Measurements from ENCODE around the gene CYP3A4. TPM values are rescaled to one million over a fixed set of nuclear protein-coding genes. Genes with fewer than 3 reads are reported as not detected.

CYP3A4 gene
- polyA plus RNA-seq, 1 of the 3 experiments (the other 2 are of a cell fraction), result not detected

DNA sequence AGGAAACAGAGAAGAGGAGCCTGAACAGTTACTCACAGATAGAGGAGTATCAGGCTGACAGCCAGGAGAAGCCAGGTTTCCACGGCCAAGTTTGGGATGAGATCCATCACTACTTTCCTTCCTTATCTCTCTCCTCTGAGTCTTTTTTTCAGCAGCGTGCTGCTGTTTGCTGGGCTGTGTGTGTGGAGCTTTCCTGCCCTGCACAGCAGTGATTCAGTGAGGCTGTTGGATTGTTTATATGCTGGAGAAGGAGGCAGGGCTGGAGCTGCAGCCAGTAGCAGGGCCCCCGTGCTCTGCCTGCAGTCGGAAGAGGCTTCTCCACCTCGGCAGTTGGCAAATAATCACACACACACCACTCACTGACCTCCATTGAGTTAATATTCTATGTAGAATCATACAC, 49.0 kb downstream of the CYP3A4 start, which contains the start of gene CYP3A7:
TSS of gene CYP3A7 (minus strand) at position 210 of the 400 bp plus-strand sequence. CDS start at position 107, 103 bp downstream.
- no peaks in the 10 kb centered on the region for H3K9me3 ChIP-seq
- TF ChIP-seq FOXM1 (IDR thresholded peaks at IDR 0.05; ENCODE audit: low read depth) (no peak), CHD2 (IDR thresholded peaks at IDR 0.05; ENCODE audit: low read length, partially characterized antibody) (no peak), POLR2AphosphoS5 (IDR thresholded peaks at IDR 0.05; ENCODE audit: low read depth, low read length) (no peak), MXI1 (IDR thresholded peaks at IDR 0.05; ENCODE audit: low read depth, low read length) (no peak), NRF1 (IDR thresholded peaks at IDR 0.05; ENCODE audit: low read depth, low read length) (no peak), ELF1 (IDR thresholded peaks at IDR 0.05) (no peak)
- TF ChIP-seq, protein P1, sequence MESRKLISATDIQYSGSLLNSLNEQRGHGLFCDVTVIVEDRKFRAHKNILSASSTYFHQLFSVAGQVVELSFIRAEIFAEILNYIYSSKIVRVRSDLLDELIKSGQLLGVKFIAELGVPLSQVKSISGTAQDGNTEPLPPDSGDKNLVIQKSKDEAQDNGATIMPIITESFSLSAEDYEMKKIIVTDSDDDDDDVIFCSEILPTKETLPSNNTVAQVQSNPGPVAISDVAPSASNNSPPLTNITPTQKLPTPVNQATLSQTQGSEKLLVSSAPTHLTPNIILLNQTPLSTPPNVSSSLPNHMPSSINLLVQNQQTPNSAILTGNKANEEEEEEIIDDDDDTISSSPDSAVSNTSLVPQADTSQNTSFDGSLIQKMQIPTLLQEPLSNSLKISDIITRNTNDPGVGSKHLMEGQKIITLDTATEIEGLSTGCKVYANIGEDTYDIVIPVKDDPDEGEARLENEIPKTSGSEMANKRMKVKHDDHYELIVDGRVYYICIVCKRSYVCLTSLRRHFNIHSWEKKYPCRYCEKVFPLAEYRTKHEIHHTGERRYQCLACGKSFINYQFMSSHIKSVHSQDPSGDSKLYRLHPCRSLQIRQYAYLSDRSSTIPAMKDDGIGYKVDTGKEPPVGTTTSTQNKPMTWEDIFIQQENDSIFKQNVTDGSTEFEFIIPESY (IDR thresholded peaks at IDR 0.05; ENCODE audit: borderline replicate concordance, low read depth), result no peak
- TF ChIP-seq, protein P2, sequence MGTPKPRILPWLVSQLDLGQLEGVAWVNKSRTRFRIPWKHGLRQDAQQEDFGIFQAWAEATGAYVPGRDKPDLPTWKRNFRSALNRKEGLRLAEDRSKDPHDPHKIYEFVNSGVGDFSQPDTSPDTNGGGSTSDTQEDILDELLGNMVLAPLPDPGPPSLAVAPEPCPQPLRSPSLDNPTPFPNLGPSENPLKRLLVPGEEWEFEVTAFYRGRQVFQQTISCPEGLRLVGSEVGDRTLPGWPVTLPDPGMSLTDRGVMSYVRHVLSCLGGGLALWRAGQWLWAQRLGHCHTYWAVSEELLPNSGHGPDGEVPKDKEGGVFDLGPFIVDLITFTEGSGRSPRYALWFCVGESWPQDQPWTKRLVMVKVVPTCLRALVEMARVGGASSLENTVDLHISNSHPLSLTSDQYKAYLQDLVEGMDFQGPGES (IDR thresholded peaks at IDR 0.05; ENCODE audit: low read depth, low read length), result no peak
- DNase-seq, result no peak
- H2AFZ ChIP-seq (ENCODE audit: low read depth), result no peak within 1 kb of the TSS
- peaks cover 0 to 9% of the 10 kb centered on the region in 2 experiments; a peak in 1 of 4 replicates for H3K4me1 ChIP-seq (ENCODE audit: control insufficient read depth in 1 of 2, insufficient read depth in 2 of 2, low read depth in 1 of 2, low read length in 1 of 2)
- no peaks in the 10 kb centered on the region for H3K9me2 ChIP-seq
- POLR2A ChIA-PET, result no interaction called here
- no peak within 1 kb of the TSS for H3K4me3 ChIP-seq (ENCODE audit: low read depth in 2 of 2, low read length in 1 of 2)
- 2% methylated on average over 5 of the region's 5 CpGs for WGBS (ENCODE audit: low lambda C conversion rate)
- no peaks in the 10 kb centered on the region for H3F3A ChIP-seq (replicated peaks; ENCODE audit: insufficient read depth)
- H3K4me2 ChIP-seq, result no peak within 1 kb of the TSS
- CTCF ChIA-PET, result no interaction called here
- no peaks in the 10 kb centered on the region for H4K20me1 ChIP-seq (ENCODE audit: insufficient read depth)
- H3K9ac ChIP-seq, result no peak within 1 kb of the TSS
- no peak within 1 kb of the TSS for H3K27ac ChIP-seq (ENCODE audit: low read depth in 2 of 2, low read length in 1 of 2)
- no peaks in the 10 kb centered on the region for H3K36me3 ChIP-seq (replicated peaks in 1 of 2; ENCODE audit: control insufficient read depth in 1 of 2, insufficient read depth in 2 of 2, low read length in 1 of 2)
- H3K27me3 ChIP-seq (ENCODE audit: insufficient read depth), result no peaks in the 10 kb centered on the region
- no peaks in the 10 kb centered on the region for H3K79me2 ChIP-seq (ENCODE audit: insufficient read depth)

DNA sequence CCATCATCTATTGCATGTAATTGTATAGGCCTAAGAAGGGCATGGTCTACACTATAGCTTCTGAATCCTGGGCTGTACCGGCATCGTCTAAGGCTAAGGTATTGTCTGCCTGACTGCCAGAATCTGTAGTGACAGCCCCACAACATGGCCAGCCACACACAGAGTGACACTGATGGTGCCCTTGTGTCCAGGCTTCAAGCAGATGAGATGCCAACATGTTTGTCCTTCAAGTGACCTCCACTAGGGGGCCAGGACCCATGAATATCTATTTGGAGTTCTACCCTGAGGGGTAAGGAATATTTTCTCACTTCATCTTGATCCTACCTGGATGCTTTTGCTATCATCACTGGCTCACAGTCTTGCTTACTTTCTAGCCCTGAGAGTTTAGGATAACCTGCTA, 50.5 kb downstream of the CYP3A4 start:
- no peak for TF ChIP-seq SMC3 (IDR thresholded peaks at IDR 0.05; ENCODE audit: low read depth, low read length)
- TF ChIP-seq, protein P3, sequence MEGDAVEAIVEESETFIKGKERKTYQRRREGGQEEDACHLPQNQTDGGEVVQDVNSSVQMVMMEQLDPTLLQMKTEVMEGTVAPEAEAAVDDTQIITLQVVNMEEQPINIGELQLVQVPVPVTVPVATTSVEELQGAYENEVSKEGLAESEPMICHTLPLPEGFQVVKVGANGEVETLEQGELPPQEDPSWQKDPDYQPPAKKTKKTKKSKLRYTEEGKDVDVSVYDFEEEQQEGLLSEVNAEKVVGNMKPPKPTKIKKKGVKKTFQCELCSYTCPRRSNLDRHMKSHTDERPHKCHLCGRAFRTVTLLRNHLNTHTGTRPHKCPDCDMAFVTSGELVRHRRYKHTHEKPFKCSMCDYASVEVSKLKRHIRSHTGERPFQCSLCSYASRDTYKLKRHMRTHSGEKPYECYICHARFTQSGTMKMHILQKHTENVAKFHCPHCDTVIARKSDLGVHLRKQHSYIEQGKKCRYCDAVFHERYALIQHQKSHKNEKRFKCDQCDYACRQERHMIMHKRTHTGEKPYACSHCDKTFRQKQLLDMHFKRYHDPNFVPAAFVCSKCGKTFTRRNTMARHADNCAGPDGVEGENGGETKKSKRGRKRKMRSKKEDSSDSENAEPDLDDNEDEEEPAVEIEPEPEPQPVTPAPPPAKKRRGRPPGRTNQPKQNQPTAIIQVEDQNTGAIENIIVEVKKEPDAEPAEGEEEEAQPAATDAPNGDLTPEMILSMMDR (IDR thresholded peaks at IDR 0.05), result peak; percentile 55
- TF ChIP-seq, protein P4, sequence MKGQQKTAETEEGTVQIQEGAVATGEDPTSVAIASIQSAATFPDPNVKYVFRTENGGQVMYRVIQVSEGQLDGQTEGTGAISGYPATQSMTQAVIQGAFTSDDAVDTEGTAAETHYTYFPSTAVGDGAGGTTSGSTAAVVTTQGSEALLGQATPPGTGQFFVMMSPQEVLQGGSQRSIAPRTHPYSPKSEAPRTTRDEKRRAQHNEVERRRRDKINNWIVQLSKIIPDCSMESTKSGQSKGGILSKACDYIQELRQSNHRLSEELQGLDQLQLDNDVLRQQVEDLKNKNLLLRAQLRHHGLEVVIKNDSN (IDR thresholded peaks at IDR 0.05; ENCODE audit: borderline replicate concordance, low read depth), result no peak
- Histone ChIP-seq H3K79me2 (ENCODE audit: insufficient read depth) (no peaks in the 10 kb centered on the region), H3K27ac (ENCODE audit: low read depth in 2 of 2, low read length in 1 of 2) (no peak overlapping the region), H3K4me3 (ENCODE audit: low read depth in 2 of 2, low read length in 1 of 2) (no peak overlapping the region), H3K9me2 (no peaks in the 10 kb centered on the region), H3F3A (replicated peaks; ENCODE audit: insufficient read depth) (no peaks in the 10 kb centered on the region), H3K9ac (no peak overlapping the region), H3K4me1 (ENCODE audit: control insufficient read depth in 1 of 2, insufficient read depth in 2 of 2, low read depth in 1 of 2, low read length in 1 of 2) (peaks cover 0 to 9% of the 10 kb centered on the region in 2 experiments; a peak in 1 of 4 replicates), H2AFZ (ENCODE audit: low read depth) (no peak overlapping the region), H3K36me3 (replicated peaks in 1 of 2; ENCODE audit: control insufficient read depth in 1 of 2, insufficient read depth in 2 of 2, low read length in 1 of 2) (no peaks in the 10 kb centered on the region), H3K4me2 (no peak overlapping the region), H4K20me1 (ENCODE audit: insufficient read depth) (no peaks in the 10 kb centered on the region), H3K9me3 (no peaks in the 10 kb centered on the region), H3K27me3 (ENCODE audit: insufficient read depth) (no peaks in the 10 kb centered on the region)
- 38% methylated on average over 2 of the region's 2 CpGs for WGBS (ENCODE audit: low lambda C conversion rate)
- ChIA-PET POLR2A (no interaction called here), CTCF (no interaction called here)
- DNase-seq, result no peak
